ENCODE data around the gene TMEM30B.

The TMEM30B gene

GRCh38 chr14:61280092-61280525, 1.0 kb downstream of the TMEM30B start:
- Histone ChIP-seq H3K9ac (ENCODE audit: low read depth, low read length) (peak overlapping the region; percentile 81), H3K4me2 (ENCODE audit: low read length) (peak overlapping the region; percentile 94), H3K36me3 (ENCODE audit: insufficient read depth, low read length) (no peaks in the 10 kb centered on the region), H3K9me3 (replicated peaks; ENCODE audit: low read length) (no peaks in the 10 kb centered on the region), H3K4me1 (ENCODE audit: control insufficient read depth, insufficient read depth, low read length) (peaks cover 17% of the 10 kb centered on the region), H3K27me3 (ENCODE audit: control insufficient read depth, insufficient read depth, low read length) (peaks cover 13% of the 10 kb centered on the region), H3K4me3 (ENCODE audit: low read length) (peak overlapping the region; percentile 77)

GRCh38 chr14:61279082-61279481, 2.1 kb downstream of the TMEM30B start:
- Histone ChIP-seq H3K27me3 (ENCODE audit: control insufficient read depth, insufficient read depth, low read length) (peaks cover 19% of the 10 kb centered on the region), H3K36me3 (ENCODE audit: insufficient read depth, low read length) (no peaks in the 10 kb centered on the region), H3K4me1 (ENCODE audit: control insufficient read depth, insufficient read depth, low read length) (peaks cover 14% of the 10 kb centered on the region), H3K4me3 (ENCODE audit: low read length) (no peak overlapping the region), H3K9ac (ENCODE audit: low read depth, low read length) (no peak overlapping the region), H3K4me2 (ENCODE audit: low read length) (no peak overlapping the region), H3K9me3 (replicated peaks; ENCODE audit: low read length) (no peaks in the 10 kb centered on the region)

DNA sequence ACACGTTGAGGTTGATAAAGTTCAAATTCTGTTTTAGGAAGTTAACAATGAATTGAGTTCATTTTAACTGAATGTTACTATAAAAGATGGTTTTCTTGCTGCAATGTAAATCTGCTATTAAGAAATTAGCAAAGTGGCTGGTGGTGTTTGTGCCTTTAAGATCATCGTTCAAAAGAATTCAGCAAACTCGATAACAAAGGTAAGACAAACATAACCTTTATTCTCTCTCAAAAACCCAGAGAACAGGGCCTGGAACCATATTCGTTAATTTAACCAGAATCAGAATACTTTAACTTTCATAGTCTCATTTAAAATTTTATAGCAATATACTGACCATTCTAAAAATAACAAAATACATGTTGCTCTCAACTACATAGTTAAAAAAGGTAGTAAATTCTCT, 3.4 kb downstream of the TMEM30B start:
- peaks cover 19% of the 10 kb centered on the region for H3K27me3 ChIP-seq (ENCODE audit: control insufficient read depth, insufficient read depth, low read length)
- H3K4me2 ChIP-seq (ENCODE audit: low read length), result no peak overlapping the region
- peaks cover 14% of the 10 kb centered on the region for H3K4me1 ChIP-seq (ENCODE audit: control insufficient read depth, insufficient read depth, low read length)
- no peaks in the 10 kb centered on the region for H3K9me3 ChIP-seq (replicated peaks; ENCODE audit: low read length)
- H3K4me3 ChIP-seq (ENCODE audit: low read length), result no peak overlapping the region
- no peaks in the 10 kb centered on the region for H3K36me3 ChIP-seq (ENCODE audit: insufficient read depth, low read length)
- H3K9ac ChIP-seq (ENCODE audit: low read depth, low read length), result no peak overlapping the region

GRCh38 chr14:61277232-61277631, 3.9 kb downstream of the TMEM30B start:
- peaks cover 19% of the 10 kb centered on the region for H3K27me3 ChIP-seq (ENCODE audit: control insufficient read depth, insufficient read depth, low read length)
- no peaks in the 10 kb centered on the region for H3K36me3 ChIP-seq (ENCODE audit: insufficient read depth, low read length)
- H3K4me3 ChIP-seq (ENCODE audit: low read length), result no peak overlapping the region
- H3K4me1 ChIP-seq (ENCODE audit: control insufficient read depth, insufficient read depth, low read length), result peaks cover 17% of the 10 kb centered on the region
- H3K9ac ChIP-seq (ENCODE audit: low read depth, low read length), result no peak overlapping the region
- H3K4me2 ChIP-seq (ENCODE audit: low read length), result no peak overlapping the region
- no peaks in the 10 kb centered on the region for H3K9me3 ChIP-seq (replicated peaks; ENCODE audit: low read length)

DNA sequence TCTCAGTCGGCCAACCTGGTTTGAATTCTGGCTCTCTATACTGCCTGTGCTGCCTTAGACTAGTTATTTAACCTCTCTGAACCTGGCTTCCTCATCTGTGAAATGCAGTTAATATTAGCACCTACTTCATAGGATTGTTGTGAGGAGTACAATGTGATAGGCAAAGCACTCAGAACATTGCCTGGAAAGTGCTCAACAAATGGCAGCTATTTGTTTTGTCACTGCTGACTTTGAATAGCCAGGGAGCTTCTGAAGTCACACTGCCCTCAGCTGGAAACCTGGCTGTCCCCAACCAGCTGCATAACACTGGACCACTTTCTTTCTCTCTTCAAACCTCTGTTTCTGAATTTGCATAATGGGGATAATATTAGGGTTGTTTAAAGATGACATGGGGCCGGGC, 9.6 kb downstream of the TMEM30B start:
- Histone ChIP-seq H3K9ac (ENCODE audit: low read depth, low read length) (no peak overlapping the region), H3K27me3 (ENCODE audit: control insufficient read depth, insufficient read depth, low read length) (peaks cover 8% of the 10 kb centered on the region), H3K9me3 (replicated peaks; ENCODE audit: low read length) (no peaks in the 10 kb centered on the region), H3K4me2 (ENCODE audit: low read length) (no peak overlapping the region), H3K36me3 (ENCODE audit: insufficient read depth, low read length) (no peaks in the 10 kb centered on the region), H3K4me1 (ENCODE audit: control insufficient read depth, insufficient read depth, low read length) (peaks cover 7% of the 10 kb centered on the region), H3K4me3 (ENCODE audit: low read length) (no peak overlapping the region)

- H3K27me3 ChIP-seq (ENCODE audit: control insufficient read depth, insufficient read depth, low read length), result peaks cover 8% of the 10 kb centered on the region
- no peak overlapping the region for H3K4me3 ChIP-seq (ENCODE audit: low read length)
- no peak overlapping the region for H3K9ac ChIP-seq (ENCODE audit: low read depth, low read length)
- no peaks in the 10 kb centered on the region for H3K9me3 ChIP-seq (replicated peaks; ENCODE audit: low read length)
- peaks cover 7% of the 10 kb centered on the region for H3K4me1 ChIP-seq (ENCODE audit: control insufficient read depth, insufficient read depth, low read length)
- H3K4me2 ChIP-seq (ENCODE audit: low read length), result no peak overlapping the region
- H3K36me3 ChIP-seq (ENCODE audit: insufficient read depth, low read length), result no peaks in the 10 kb centered on the region
Measured at GRCh38 chr14:61270714-61271113, 10.4 kb downstream of the TMEM30B start.

DNA sequence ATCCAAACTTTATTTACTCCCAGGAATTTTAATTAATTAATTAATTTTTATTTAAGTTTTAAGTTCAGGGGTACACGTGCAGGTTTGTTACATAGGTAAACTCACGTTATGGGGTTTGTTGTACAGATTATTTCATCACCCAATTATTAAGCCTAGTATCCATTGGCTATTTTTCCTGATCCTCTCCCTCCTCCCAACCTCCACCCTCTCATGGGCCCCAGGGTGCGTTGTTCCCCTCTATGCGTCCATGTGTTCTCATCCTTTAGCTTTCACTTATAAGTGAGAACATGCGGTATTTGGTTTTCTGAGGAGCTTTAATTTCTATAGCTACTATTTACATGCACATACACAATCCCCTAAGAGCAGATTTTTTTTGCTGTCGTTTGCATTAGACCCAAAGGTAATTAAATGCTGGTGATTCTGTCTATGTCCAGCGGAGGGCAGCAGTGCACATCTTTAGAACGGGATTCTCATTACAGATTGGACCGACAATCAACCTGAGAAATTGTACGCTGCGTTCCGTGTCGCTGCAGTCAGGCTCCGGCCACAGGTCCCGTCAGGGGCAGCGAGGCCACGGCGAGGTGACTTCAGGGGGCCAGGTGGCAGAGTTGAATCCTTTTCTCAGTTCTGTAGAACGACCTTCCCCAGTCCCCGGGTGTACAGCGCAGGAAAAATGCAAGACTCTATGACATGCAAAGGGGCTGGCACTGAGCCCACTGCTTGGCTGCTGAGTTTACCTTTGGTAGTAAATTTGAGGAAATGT, 11.6 kb downstream of the TMEM30B start:
- Histone ChIP-seq H3K4me3 (ENCODE audit: low read length) (peak overlapping the region; percentile 69), H3K9ac (ENCODE audit: low read depth, low read length) (peak overlapping the region; percentile 29), H3K4me1 (ENCODE audit: control insufficient read depth, insufficient read depth, low read length) (peaks cover 7% of the 10 kb centered on the region), H3K9me3 (replicated peaks; ENCODE audit: low read length) (no peaks in the 10 kb centered on the region), H3K27me3 (ENCODE audit: control insufficient read depth, insufficient read depth, low read length) (peaks cover 2% of the 10 kb centered on the region), H3K36me3 (ENCODE audit: insufficient read depth, low read length) (no peaks in the 10 kb centered on the region), H3K4me2 (ENCODE audit: low read length) (peak overlapping the region; percentile 91)

DNA sequence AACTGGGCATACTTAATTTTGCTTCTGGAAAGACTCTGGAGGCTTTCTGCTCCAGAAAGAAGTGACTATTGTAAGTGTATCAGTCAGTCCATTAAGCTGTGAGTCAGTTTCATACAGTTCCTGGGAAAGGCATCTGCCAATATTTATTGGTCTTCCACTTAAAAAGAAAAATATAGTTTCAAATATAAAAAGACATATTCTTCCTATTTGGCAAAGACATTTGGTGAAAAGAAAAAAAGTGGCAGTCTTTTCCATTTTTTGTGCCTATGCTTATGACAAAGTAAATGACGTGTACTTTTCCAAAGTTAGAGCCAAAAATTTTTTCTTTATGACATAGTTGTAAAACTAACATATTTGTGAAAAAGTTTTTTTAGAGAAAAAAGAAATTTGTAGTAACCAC, 12.3 kb downstream of the TMEM30B start:
- Histone ChIP-seq H3K9me3 (replicated peaks; ENCODE audit: low read length) (no peaks in the 10 kb centered on the region), H3K4me1 (ENCODE audit: control insufficient read depth, insufficient read depth, low read length) (peaks cover 7% of the 10 kb centered on the region), H3K9ac (ENCODE audit: low read depth, low read length) (no peak overlapping the region), H3K27me3 (ENCODE audit: control insufficient read depth, insufficient read depth, low read length) (no peaks in the 10 kb centered on the region), H3K4me3 (ENCODE audit: low read length) (no peak overlapping the region), H3K4me2 (ENCODE audit: low read length) (no peak overlapping the region), H3K36me3 (ENCODE audit: insufficient read depth, low read length) (no peaks in the 10 kb centered on the region)

DNA sequence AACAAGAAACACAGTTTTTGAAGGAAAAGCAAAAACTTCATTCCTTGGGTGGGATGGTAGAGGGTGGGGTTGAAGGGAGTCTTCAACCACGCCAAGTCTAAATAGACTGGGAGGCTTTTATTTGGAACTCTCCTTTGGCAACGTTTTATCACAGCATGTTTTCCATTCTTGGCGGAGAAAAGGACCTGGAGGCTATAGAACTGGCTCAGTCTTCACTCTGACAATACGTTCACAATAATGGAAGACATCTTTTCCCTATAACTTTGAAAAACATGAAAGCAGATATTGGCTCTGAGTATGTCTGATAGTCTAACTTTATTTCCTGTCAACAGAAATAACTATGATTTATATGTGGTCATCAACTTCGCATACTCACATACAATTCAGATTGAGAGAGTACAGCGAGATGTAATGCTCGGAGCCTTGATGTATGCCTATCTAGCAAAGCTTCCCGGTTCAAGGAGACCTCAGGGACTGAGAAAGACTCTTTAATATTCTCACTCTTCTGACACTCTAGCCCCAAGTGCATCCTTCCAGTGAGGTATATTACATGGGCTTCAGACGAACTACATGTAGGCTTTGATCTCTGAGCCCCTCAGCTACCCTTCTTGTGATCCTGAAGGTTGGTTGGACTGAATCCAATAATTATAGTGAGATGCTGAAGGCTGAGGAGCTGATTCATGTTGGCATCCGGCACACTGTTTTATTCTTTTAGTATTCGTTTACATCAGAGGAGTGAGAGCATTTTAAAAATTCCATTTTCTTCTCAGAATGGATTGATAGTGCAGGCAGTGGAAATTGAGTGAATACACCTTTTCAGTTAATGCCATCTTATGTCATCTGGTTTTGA, 14.0 kb downstream of the TMEM30B start:
- no peak overlapping the region for H3K4me2 ChIP-seq (ENCODE audit: low read length)
- H3K4me3 ChIP-seq (ENCODE audit: low read length), result no peak overlapping the region
- no peaks in the 10 kb centered on the region for H3K36me3 ChIP-seq (ENCODE audit: insufficient read depth, low read length)
- peaks cover 8% of the 10 kb centered on the region for H3K4me1 ChIP-seq (ENCODE audit: control insufficient read depth, insufficient read depth, low read length)
- no peaks in the 10 kb centered on the region for H3K27me3 ChIP-seq (ENCODE audit: control insufficient read depth, insufficient read depth, low read length)
- H3K9me3 ChIP-seq (replicated peaks; ENCODE audit: low read length), result no peaks in the 10 kb centered on the region
- H3K9ac ChIP-seq (ENCODE audit: low read depth, low read length), result no peak overlapping the region

GRCh38 chr14:61266436-61266835, 14.7 kb downstream of the TMEM30B start:
- Histone ChIP-seq H3K27me3 (ENCODE audit: control insufficient read depth, insufficient read depth, low read length) (no peaks in the 10 kb centered on the region), H3K4me2 (ENCODE audit: low read length) (no peak overlapping the region), H3K36me3 (ENCODE audit: insufficient read depth, low read length) (no peaks in the 10 kb centered on the region), H3K4me3 (ENCODE audit: low read length) (no peak overlapping the region), H3K9ac (ENCODE audit: low read depth, low read length) (no peak overlapping the region), H3K9me3 (replicated peaks; ENCODE audit: low read length) (no peaks in the 10 kb centered on the region), H3K4me1 (ENCODE audit: control insufficient read depth, insufficient read depth, low read length) (peaks cover 14% of the 10 kb centered on the region)

DNA sequence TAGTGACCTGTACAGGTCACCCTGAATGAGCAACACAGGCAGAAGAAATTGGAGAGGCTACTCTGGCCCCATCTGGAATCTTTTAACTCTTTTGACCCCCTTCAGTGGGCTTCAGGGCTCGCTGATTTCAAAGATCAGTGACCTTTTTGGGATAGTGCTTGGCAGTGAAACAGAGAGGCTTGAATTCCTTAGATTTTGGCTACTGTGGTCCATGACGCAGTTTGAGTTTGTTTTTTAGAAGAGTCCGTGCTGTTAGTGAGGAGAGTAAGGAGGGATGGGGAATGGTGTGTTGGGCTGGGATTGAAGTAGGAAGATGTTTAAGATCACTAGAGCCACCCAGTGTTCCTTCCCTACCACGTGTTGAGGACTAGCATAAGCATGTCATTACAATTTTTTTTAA, 16.5 kb downstream of the TMEM30B start:
- Histone ChIP-seq H3K36me3 (ENCODE audit: insufficient read depth, low read length) (no peaks in the 10 kb centered on the region), H3K9me3 (replicated peaks; ENCODE audit: low read length) (no peaks in the 10 kb centered on the region), H3K27me3 (ENCODE audit: control insufficient read depth, insufficient read depth, low read length) (no peaks in the 10 kb centered on the region), H3K4me3 (ENCODE audit: low read length) (no peak overlapping the region), H3K9ac (ENCODE audit: low read depth, low read length) (no peak overlapping the region), H3K4me2 (ENCODE audit: low read length) (no peak overlapping the region), H3K4me1 (ENCODE audit: control insufficient read depth, insufficient read depth, low read length) (peaks cover 24% of the 10 kb centered on the region)

Data from skeletal muscle satellite cell (primary cell).